IPS-NIHi7 (cell line): ENCODE results near the gene ABTB2.

ENCODE experiments used
- DNase-seq: peaks from one replicate; pipeline ENCODE4 v3.0.0; 2012; ENCODE audit warnings: mixed read lengths; ENCODE audit errors: extremely low spot score

ABTB2 gene

DNA sequence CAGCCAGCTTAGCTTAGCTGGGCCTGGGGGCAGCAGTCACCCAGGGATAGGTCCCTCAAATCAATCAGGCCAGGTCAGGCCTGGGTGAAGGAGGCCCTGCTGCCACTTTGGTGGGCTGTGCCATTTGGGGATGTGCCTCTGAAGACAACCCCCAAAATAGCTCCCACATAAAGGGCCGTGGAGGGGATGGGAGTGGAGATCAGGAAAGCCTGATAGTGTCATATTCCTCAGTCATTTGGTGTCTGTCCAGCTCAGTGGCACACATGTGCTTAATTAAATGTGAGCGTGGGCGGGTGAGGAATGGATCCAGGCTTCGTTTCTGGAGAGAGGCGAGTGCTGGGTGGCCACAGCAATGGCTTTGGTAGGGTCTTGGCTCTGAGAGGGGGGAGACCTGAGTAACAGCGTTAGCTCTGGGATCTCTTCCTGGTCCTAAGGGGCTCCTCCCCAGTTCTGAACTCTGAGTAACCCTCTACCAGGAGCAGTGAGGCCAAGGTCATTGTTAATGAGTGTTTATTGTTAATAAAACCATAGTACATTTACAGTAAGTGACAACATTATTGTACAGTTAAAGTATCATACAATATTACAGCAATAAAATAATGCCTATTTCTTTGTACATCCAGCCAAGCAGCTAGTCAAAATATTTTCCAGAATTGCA, 207.2 kb downstream of the ABTB2 start:
- DNase-seq: no peak

DNA sequence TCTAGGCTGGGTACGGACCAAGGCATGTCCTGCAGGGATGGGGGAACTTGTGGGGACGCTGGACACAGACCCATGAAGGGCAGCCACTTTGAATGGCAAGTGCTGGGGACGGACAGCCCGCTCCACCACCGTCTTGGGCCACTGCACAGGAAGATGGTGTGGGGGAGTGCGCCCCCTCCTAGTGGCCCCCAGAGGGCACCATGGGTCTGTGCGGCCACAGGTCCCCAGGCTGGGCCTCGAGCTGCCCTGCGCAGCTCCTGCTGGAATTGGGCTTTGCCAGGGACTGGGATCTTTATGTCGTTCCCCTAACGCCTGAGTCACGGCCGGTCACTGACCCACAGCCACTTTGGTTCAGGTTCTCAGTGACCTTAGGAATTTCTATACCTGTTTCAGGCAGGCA, 208.0 kb downstream of the ABTB2 start:
- DNase-seq: peak; percentile 71

GRCh38 chr11:34149274-34149673, 208.5 kb downstream of the ABTB2 start:
- no peak for DNase-seq

- no peak for DNase-seq
Measured at GRCh38 chr11:34148504-34149165, 209.2 kb downstream of the ABTB2 start.

GRCh38 chr11:34147581-34147980, 210.2 kb downstream of the ABTB2 start:
- no peak for DNase-seq

DNA sequence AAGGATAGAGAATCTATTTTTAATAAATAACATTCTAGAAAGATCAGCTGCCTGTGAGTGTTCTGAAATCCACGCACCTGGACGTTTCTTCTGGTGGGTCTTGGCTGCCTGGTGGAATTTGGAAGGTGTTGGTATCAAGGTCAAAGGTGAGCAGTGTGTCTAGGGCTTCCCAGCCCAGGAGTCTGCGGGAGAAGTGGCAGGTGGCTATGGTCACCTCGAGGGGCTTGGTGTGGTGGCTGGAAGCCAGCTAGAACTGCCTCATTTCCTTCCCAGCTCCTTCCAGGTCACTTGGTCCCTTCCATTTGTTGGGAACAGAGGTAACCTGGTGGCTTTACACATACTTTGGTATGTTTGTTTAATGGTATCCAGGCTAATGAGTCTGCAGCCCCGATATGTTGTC, 210.9 kb downstream of the ABTB2 start:
- no peak for DNase-seq

- DNase-seq: no peak
Measured at GRCh38 chr11:34146411-34146810, 211.4 kb downstream of the ABTB2 start.

DNA sequence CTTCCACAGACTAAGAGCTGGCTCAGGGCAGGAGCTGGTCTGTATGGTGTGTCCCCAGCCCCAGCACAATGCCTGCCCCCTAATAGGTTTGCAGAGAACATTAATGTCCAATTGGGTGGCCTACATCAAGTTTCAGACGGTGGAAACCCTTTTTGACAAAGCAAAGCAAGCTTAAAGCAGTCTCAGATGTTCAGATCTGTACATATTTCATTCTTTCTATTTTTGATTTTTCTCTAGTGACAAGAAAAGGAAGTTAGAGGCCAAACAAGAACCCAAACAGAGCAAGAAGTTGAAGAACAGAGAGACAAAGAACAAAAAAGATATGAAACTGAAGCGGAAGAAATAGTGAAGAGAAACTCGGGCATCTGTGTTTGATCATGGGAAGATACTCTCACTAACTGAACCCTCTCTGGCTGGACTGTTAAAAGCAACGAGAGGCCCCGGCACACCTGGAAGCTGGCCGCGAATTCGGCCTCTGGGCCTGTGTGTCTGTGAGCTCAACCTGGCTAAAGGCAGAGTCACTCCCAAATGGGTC, 211.9 kb downstream of the ABTB2 start:
- no peak for DNase-seq

GRCh38 chr11:34145073-34145472, 212.7 kb downstream of the ABTB2 start:
- DNase-seq: no peak

GRCh38 chr11:34143048-34143447, 214.8 kb downstream of the ABTB2 start:
- no peak for DNase-seq

- no peak for DNase-seq
Measured at GRCh38 chr11:34140149-34140548, 217.7 kb downstream of the ABTB2 start.

DNA sequence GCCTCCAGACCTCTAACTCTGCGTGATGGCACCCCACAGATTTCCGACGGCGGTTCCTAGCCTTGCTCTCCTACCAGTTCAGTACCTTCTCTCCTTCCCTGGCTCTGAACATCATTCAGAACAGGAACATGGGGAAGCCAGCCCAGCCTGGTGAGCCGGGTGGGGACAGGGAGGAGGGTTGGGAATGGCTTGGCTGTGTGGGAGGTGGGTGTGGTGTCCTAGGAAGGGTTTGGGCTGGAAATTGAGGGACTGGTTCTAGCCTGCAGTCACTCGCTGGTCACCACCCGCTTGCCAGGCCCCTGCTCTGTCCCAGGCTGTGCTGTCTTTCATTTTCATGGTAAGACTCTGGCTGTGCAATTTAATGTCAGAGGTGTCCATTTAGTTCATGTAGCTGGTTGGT, 218.5 kb downstream of the ABTB2 start:
- no peak for DNase-seq

GRCh38 chr11:34136420-34136819, 221.4 kb downstream of the ABTB2 start:
- no peak for DNase-seq

GRCh38 chr11:34135439-34135838, 222.4 kb downstream of the ABTB2 start:
- DNase-seq: no peak

GRCh38 chr11:34134765-34135164, 223.0 kb downstream of the ABTB2 start:
- DNase-seq: no peak

DNA sequence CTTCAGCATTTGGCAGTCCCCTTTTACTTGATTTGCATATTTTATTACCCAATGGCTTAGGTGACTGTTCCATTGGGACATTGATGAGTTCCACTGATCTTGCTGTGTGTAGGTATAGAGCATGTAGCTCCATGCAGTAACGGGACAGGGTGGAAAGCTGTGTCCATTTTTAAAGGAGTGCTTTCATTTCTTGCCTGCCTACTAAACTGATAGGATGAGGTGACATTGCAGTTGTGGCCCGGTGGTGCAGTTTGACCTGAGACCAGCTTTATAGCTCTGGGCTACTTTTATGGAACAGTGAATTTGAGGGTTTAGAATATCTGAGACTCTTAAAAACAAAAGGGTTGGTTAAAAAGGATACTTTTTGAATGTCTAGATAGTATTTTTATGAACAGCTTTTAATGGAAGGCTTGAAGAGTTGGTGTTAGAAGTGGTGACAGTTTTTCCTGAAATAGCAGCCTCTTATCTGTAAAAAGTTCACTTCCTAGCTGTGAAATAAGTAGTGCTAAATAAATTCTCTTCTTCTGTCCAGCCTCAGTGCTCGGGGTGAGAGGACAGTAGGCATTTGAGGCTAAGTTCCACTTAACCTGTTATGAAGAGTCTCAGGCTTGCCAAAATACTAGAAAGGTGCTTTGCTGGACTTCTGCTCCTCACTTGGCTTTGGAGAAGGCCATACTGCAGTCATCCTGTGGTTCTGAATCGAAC, 225.4 kb downstream of the ABTB2 start:
- no peak for DNase-seq

DNA sequence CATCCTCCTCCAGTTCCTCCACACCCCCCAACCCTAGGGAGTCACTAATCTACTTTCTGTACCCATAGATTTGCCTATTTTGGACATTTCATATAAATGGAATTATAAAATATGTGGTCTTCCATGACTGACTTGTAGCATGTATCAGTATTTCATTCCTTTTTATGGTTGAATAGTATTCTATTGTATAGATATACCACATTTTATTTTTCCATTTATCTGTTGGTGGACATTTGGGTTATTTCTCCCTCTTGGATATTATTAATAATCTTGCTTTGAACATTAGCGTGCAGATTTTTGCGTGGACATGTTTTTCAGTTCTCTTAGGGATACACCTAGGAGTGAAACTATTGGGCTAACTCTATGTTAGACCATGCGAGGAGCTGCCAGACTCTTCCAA, 229.0 kb downstream of the ABTB2 start:
- no peak for DNase-seq

DNA sequence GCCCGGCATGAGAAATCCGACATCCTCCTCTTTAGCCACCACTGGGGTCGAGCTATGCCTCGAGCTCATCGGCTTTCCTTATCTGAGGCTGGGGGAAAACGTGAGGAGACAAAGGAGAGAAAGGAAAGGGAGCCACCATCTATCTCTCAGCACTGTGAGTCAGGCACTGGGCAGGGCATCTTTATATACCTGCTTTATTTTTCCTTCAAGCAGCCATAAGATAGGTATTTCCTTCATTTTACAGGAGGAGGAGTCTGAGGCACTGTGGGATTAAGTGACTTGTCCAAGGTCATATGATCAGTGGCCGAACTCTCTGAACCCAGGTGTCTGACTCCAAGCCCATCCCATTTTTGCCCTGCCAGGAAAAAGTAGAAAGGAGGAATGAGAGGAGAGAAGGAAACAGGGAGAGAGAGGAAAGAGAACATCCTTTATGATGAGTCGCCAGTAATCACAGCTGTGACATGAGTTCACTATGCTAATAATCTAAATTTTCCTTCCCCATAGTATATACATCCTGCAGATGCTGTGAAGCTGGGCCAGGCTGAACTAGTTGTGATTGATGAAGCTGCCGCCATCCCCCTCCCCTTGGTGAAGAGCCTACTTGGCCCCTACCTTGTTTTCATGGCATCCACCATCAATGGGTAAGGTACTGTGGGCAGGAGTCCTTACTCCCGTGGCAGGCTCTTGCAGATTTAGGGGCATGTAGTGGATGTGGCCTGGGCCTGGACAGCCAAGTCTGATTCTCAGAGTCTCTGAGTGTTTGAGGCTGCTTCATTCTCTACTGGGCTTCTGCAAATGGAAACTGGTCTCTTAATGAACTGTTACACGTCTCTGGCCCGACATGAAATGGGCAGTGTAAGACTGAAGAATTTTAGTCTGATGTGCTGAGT, 230.6 kb downstream of the ABTB2 start:
- DNase-seq: no peak

DNA sequence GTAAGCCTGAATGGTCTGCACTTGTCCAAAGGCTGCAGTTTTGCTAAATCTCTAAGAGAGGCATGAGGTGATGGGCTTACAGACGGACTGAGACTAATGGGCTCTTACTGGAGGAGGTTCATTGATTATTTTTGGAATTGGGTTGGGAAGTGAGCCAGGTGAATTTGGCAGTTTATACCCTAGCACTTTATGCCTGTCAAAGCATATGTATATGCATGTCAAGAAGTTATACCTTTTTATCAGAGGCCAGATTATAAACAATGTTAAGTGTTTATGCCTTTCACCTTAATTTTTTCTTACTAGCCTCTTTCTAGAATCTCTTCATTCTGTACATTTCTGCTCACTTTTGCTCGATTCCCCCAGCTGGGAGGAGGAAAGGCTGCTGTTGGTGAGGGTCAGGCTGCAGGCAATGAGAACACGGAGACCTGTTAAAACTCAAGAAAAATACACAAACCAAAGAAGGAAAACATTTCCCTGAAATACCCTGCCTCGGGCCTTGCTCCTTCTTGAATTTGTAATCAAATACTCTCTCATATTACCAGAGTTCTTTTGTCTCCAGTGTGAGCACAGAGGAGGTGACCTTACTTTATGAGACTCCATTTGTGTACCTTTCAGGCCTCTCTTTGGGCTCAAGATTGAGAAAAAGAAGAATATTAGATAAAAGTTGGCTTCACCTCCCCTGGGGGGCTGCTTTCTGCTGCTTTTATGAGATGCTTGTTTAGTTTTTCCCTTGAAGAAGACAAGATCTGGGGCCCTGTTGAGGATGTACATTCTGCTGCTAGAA, 232.7 kb downstream of the ABTB2 start:
- DNase-seq: no peak

- no peak for DNase-seq
Measured at GRCh38 chr11:34120651-34121050, 237.2 kb downstream of the ABTB2 start.

DNA sequence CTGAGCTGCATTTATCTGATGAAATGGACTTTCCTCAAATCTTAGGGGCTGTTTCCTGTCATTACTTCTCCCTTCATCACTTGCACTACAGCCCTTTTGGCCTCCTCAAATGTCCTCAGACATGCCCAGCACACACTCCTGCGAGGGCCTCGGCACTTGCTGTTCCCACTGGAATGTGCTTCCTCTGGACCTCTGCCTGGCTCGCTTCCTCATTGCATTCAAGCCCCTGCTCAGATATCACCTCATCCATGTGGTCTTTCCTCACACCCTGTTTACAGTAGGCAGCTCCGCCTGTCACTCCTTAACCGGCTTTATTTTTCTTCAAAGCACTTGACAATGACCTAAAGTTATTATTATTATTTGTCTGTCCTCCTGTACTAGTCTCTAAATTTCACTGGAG, 243.3 kb downstream of the ABTB2 start:
- DNase-seq: no peak
